Tibial nerve (tissue), 4 donors: Measurements from ENCODE around the gene HRH2. TPM values are rescaled to one million over a fixed set of nuclear protein-coding genes. Genes with fewer than 3 reads are reported as not detected.

Source experiments
- DNase-seq, 2 donors: peaks; one replicate each; pipeline ENCODE4 v3.0.0-alpha.2; 2019; ENCODE audit warnings: low spot score in 2 of 2
- H3K27ac ChIP-seq, 4 donors: fragments of 200-600 bp; sonication (generic) in 3 of 4; one replicate each; pipeline ENCODE4 v1.5.1; 2017 to 2019; ENCODE audit warnings: mild to moderate bottlenecking in 1 of 4
- H3K27me3 ChIP-seq, 2 donors: fragments of 200-600 bp; sonication (generic) in 1 of 2; one replicate each; pipeline versions ENCODE4 v1.5.1 to v1.6.0; 2017 to 2019
- H3K36me3 ChIP-seq, 3 donors: fragments of 200-600 bp; sonication (generic); one replicate each; pipeline ENCODE4 v1.5.1; 2018 to 2019
- H3K4me1 ChIP-seq, 4 donors: fragments of 200-600 bp; sonication (generic) in 3 of 4; one replicate each; pipeline ENCODE4 v1.5.1; 2017 to 2019
- H3K4me3 ChIP-seq, 4 donors: fragments of 200-600 bp; sonication (generic) in 3 of 4; one replicate each; pipeline ENCODE4 v1.5.1; 2017 to 2019; ENCODE audit warnings: mild to moderate bottlenecking in 1 of 4, moderate library complexity in 1 of 4
- H3K9me3 ChIP-seq, 4 donors: fragments of 200-600 bp; sonication (generic) in 3 of 4; one replicate each; pipeline ENCODE4 v1.5.1; 2017 to 2019
- EP300 ChIP-seq, 2 donors: sonication (generic); formaldehyde crosslinking; IDR thresholded peaks; one replicate each; pipeline ENCODE4 v1.6.1; 2017; ENCODE audit warnings: antibody characterized with exemption in 2 of 2, mild to moderate bottlenecking in 1 of 2
- POLR2A ChIP-seq, 2 donors: fragments of 450-650 bp; IDR thresholded peaks; one replicate each; pipeline ENCODE4 v1.6.1; 2017; ENCODE audit warnings: antibody characterized with exemption in 2 of 2, mild to moderate bottlenecking in 2 of 2, moderate library complexity in 2 of 2
- WGBS, 2 donors: methylation state at CpG; one replicate each; pipeline ENCODE4 v1.1.5; 2018; 5-methylcytosine and 5-hydroxymethylcytosine counted together
- total RNA-seq, 4 donors: library from RNA; depleted of rRNA; stranded (reverse); fragments of >200 nt; gene quantifications; one replicate each; pipeline ENCODE4 v1.1.0, GENCODE V29; 2016
- TF ChIP-seq, protein P1 (sequence below), 5 experiments: fragments of 200-600 bp in 3 of 5; fragments of 450-650 bp in 2 of 5; sonication (generic) in 3 of 5; IDR thresholded peaks; one replicate each; pipeline ENCODE4 v1.5.1; 2016 to 2019; ENCODE audit warnings: antibody characterized with exemption in 5 of 5, mild to moderate bottlenecking in 3 of 5, moderate library complexity in 2 of 5

The HRH2 gene
- total RNA-seq, 4 donors from 2014 or later, result 0.84 to 9.3 (median 3.4) TPM

DNA sequence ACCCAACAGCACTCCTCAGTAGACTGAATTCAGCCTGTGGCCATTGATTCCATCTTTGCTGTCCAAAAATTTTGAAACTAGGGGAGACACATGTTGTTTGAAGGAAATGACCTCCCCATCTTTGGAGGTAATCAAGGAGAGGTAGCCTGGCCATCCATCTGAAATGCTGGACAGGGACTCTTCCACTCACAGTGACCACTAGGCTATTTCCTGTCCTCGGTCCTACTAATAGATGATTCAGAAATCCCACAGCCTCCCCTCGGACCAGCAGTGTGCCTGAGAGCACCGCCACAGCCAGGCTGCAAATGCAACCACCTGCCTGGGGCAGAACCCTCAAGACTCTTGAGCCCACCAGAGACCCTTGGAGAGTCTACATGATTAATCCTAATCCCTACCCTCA is 12.5 kb downstream of the HRH2 start:
- Histone ChIP-seq H3K4me3 (no peak overlapping the region), H3K36me3 (no peaks in the 10 kb centered on the region), H3K27me3 (no peaks in the 10 kb centered on the region), H3K27ac (no peak overlapping the region), H3K9me3 (no peaks in the 10 kb centered on the region), H3K4me1 (no peaks in the 10 kb centered on the region)
- DNase-seq, result no peak
- 72 to 94% methylated on average over 2 to 3 of the region's 3 CpGs for WGBS, 2 donors
- TF ChIP-seq EP300 (IDR thresholded peaks at IDR 0.05) (no peak), POLR2A (IDR thresholded peaks at IDR 0.05) (no peak)
- TF ChIP-seq, protein P1, sequence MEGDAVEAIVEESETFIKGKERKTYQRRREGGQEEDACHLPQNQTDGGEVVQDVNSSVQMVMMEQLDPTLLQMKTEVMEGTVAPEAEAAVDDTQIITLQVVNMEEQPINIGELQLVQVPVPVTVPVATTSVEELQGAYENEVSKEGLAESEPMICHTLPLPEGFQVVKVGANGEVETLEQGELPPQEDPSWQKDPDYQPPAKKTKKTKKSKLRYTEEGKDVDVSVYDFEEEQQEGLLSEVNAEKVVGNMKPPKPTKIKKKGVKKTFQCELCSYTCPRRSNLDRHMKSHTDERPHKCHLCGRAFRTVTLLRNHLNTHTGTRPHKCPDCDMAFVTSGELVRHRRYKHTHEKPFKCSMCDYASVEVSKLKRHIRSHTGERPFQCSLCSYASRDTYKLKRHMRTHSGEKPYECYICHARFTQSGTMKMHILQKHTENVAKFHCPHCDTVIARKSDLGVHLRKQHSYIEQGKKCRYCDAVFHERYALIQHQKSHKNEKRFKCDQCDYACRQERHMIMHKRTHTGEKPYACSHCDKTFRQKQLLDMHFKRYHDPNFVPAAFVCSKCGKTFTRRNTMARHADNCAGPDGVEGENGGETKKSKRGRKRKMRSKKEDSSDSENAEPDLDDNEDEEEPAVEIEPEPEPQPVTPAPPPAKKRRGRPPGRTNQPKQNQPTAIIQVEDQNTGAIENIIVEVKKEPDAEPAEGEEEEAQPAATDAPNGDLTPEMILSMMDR (IDR thresholded peaks at IDR 0.05), result no peak

DNA sequence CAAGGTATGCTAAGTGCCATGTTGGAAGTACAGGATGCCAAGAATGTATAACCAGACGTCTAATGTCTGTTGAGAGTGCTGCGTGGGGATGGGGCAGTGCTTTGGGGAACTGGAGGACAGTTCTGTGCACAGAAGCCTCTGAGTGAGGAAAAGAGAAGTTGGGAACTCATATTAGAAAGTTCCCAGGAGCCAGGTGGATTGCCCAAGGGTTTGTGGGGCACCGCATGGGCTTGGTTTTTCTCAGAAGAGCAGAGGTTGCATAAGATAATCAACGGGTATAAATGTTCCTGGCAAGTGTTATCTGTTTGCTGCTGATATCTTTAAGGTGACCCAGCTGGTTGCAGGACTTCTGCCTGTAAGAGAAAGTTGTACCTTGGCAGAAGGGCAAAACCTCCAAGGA is 13.1 kb downstream of the HRH2 start:
- no peak for DNase-seq

DNA sequence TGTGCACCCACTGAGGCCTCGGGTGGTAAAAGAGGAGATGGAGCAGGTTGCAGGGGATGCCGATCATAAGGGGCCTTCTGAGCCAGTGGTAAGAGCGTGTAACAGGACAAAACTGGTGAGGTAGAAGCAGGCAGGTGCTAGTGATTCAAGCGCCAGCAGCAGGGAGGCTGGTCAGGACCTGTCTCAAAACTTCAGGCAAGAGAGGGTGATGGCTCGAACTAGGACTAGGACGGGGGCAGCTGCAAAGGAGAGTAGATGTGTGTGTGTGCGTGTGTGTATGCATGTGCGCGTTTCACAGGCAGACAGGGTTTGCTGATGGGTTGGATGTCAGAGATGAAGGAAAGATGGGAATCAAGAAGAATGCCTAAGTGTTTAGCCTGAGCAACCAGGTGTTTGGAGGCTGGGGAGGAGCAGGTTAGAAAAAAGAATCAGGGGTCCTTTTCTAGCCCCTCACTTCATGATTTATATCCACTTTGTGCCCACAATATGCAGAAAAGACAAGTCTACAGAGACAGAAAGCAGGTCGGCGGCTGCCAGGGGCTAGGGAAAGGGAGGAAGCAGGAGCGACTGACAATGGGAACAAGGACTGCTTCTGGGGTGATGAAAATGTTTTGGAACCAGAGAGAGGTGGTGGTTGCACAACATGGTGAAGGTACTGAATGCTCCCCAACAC is 15.2 kb downstream of the HRH2 start:
- H3K36me3 ChIP-seq, result no peaks in the 10 kb centered on the region
- H3K9me3 ChIP-seq, result no peaks in the 10 kb centered on the region
- WGBS, 2 donors, result 74 to 75% methylated on average over 12 of the region's 12 CpGs
- no peaks in the 10 kb centered on the region for H3K4me1 ChIP-seq
- no peaks in the 10 kb centered on the region for H3K27me3 ChIP-seq
- TF ChIP-seq POLR2A (IDR thresholded peaks at IDR 0.05) (no peak), EP300 (IDR thresholded peaks at IDR 0.05) (no peak)
- TF ChIP-seq, protein P1 (IDR thresholded peaks at IDR 0.05), result no peak
- DNase-seq, result no peak
- no peak overlapping the region for H3K27ac ChIP-seq
- no peak overlapping the region for H3K4me3 ChIP-seq

More for the DNA sequence above, 13.1 kb downstream of the HRH2 start:
- Histone ChIP-seq H3K9me3 (no peaks in the 10 kb centered on the region), H3K27ac (no peak overlapping the region), H3K4me1 (no peaks in the 10 kb centered on the region), H3K36me3 (no peaks in the 10 kb centered on the region), H3K4me3 (no peak overlapping the region), H3K27me3 (no peaks in the 10 kb centered on the region)
- 30 to 39% methylated on average over 4 of the region's 4 CpGs for WGBS, 2 donors
- TF ChIP-seq, protein P1 (IDR thresholded peaks at IDR 0.05), result no peak
- no peak for TF ChIP-seq POLR2A (IDR thresholded peaks at IDR 0.05)
- TF ChIP-seq EP300 (IDR thresholded peaks at IDR 0.05), result no peak

- Histone ChIP-seq H3K4me1 (no peaks in the 10 kb centered on the region), H3K9me3 (no peaks in the 10 kb centered on the region), H3K36me3 (no peaks in the 10 kb centered on the region), H3K27ac (no peak overlapping the region), H3K4me3 (no peak overlapping the region), H3K27me3 (no peaks in the 10 kb centered on the region)
- 77 to 79% methylated on average over 5 of the region's 5 CpGs for WGBS, 2 donors
- DNase-seq, result no peak
- TF ChIP-seq POLR2A (IDR thresholded peaks at IDR 0.05), result no peak
- TF ChIP-seq, protein P1 (IDR thresholded peaks at IDR 0.05), result no peak
- TF ChIP-seq EP300 (IDR thresholded peaks at IDR 0.05), result no peak
Observed at GRCh38 chr5:175674731-175675346, 17.0 kb downstream of the HRH2 start.

DNA sequence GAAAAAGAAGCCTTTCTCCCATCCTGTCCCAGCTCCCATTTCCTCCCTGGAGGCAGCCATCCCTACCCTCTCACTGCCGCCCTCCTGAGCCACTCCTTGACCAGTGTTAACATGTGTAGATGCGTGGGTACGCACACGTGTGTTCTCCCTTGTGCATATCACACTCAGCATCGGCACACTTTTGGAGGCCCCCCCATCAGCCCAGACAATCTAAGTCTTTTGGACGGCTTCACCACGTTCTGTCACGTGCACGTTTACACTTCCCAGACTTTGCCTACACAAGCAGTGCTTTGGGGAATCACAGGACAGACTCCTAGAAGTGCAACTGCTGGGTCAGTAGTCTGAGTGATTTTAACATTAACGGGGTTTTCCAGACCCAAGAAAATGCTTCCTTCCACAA is 18.0 kb downstream of the HRH2 start:
- TF ChIP-seq EP300 (IDR thresholded peaks at IDR 0.05) (no peak), POLR2A (IDR thresholded peaks at IDR 0.05) (no peak)
- TF ChIP-seq, protein P1 (IDR thresholded peaks at IDR 0.05), result no peak
- H3K27ac ChIP-seq, result no peak overlapping the region
- H3K4me1 ChIP-seq, result no peaks in the 10 kb centered on the region
- no peaks in the 10 kb centered on the region for H3K9me3 ChIP-seq
- H3K27me3 ChIP-seq, result no peaks in the 10 kb centered on the region
- 80 to 87% methylated on average over 10 of the region's 10 CpGs for WGBS, 2 donors
- no peak overlapping the region for H3K4me3 ChIP-seq
- no peaks in the 10 kb centered on the region for H3K36me3 ChIP-seq
- DNase-seq, result no peak
